Endodermal cell (in vitro differentiated cells): ENCODE data around the gene OBP2B. TPM values are rescaled to one million over a fixed set of nuclear protein-coding genes. Genes with fewer than 3 reads are reported as not detected.

ENCODE experiments used
- DNase-seq: peaks from one replicate; pipeline ENCODE4 v3.0.0-alpha.2; 2017
- H3K27ac ChIP-seq: 2 replicates; pipeline ENCODE4 v1.5.1; 2013; ENCODE audit warnings: mild to moderate bottlenecking, low read depth, low read length, moderate library complexity
- H3K27me3 ChIP-seq: 2 replicates; pipeline ENCODE4 v1.6.1; 2013; ENCODE audit warnings: mild to moderate bottlenecking, low read length, moderate library complexity; ENCODE audit not compliant: insufficient read depth, control insufficient read depth, poor library complexity, severe bottlenecking
- H3K36me3 ChIP-seq: 2 replicates; pipeline ENCODE4 v1.7.0; 2013; ENCODE audit warnings: mild to moderate bottlenecking, low read length, moderate library complexity; ENCODE audit not compliant: control insufficient read depth, insufficient read depth
- H3K4me1 ChIP-seq: one replicate; pipeline ENCODE4 v1.7.0; 2013; ENCODE audit warnings: low read length; ENCODE audit not compliant: control insufficient read depth, insufficient read depth
- H3K4me3 ChIP-seq: 2 replicates; pipeline ENCODE4 v1.5.1; 2013; ENCODE audit warnings: mild to moderate bottlenecking, low read length, moderate library complexity
- H3K9ac ChIP-seq: 2 replicates; pipeline ENCODE4 v1.6.1; 2013; ENCODE audit warnings: mild to moderate bottlenecking, low read length, moderate library complexity; ENCODE audit not compliant: poor library complexity, severe bottlenecking; ENCODE audit errors: extremely low read depth
- H3K9me3 ChIP-seq: 2 replicates; pipeline ENCODE4 v1.6.1; 2013; ENCODE audit warnings: mild to moderate bottlenecking, low read length, moderate library complexity; ENCODE audit not compliant: control insufficient read depth
- H3K27ac Mint-ChIP-seq: 2 replicates; pipeline ENCODE4 v1.8.0; 2020; ENCODE audit warnings: mixed read lengths
- H3K27me3 Mint-ChIP-seq: 2 replicates; pipeline ENCODE4 v1.8.0; 2021; ENCODE audit warnings: mild to moderate bottlenecking, mixed read lengths; ENCODE audit not compliant: insufficient read depth
- H3K36me3 Mint-ChIP-seq: 2 replicates; pipeline ENCODE4 v1.8.0; 2020; ENCODE audit warnings: low read depth, mixed read lengths
- H3K4me1 Mint-ChIP-seq: 2 replicates; pipeline ENCODE4 v1.8.0; 2020; ENCODE audit warnings: mixed read lengths
- H3K4me3 Mint-ChIP-seq: 2 replicates; pipeline ENCODE4 v1.8.0; 2020; ENCODE audit warnings: mild to moderate bottlenecking, moderate library complexity, mixed read lengths
- H3K9me3 Mint-ChIP-seq: 2 replicates; pipeline ENCODE4 v1.8.0; 2020; ENCODE audit warnings: mild to moderate bottlenecking, mixed read lengths
- WGBS, 2 experiments: methylation state at CpG; one replicate each; pipeline versions ENCODE4 v1.1.5 to v1.1.7; 2013; ENCODE audit warnings: missing lambda C conversion rate in 2 of 2, mixed read lengths in 1 of 2; ENCODE audit not compliant: insufficient coverage in 1 of 2, insufficient read length in 1 of 2; 5-methylcytosine and 5-hydroxymethylcytosine counted together
- total RNA-seq, 2 donors: library from RNA; stranded (reverse); fragmentation: NEBNext Ultra II Directional in 1 of 2; extraction: Animal tissue kit (Norgen Biotek cat#: 25700) in 1 of 2; gene quantifications; 2 replicates in 1 of 2; 3 replicates in 1 of 2; pipeline ENCODE4 v1.2.1, GENCODE V29; 2021
- TF ChIP-seq, protein P1 (sequence below): fragments of 200-600 bp; sonication (generic); conservative IDR thresholded peaks from 2 replicates; pipeline ENCODE4 v1.5.0; 2021; ENCODE audit warnings: antibody characterized with exemption, mild to moderate bottlenecking

OBP2B gene
- total RNA-seq, 2 donors from 2014 or later, result not detected

DNA sequence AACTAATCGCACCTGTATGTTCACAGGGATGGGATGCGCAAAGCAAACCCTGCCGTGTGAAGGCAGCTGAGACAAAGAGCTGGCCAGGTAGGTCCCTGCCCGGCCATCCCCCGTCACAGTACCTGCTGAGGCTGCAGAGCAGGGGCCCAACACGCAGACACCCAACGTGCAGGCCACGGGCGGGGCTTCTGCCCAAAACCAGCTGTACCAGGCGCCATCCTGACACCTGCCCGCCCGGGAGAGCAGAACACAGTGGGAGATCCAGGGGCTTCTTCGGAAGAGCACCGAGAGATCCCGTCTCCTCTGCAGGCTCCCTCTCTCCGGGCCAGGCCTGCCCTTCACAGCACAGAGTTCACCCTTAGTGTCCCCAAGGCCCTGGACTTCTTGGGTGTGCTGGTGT, 37.5 kb upstream of the OBP2B start:
- H3K27me3 Mint-ChIP-seq, result peaks cover 18% of the 10 kb centered on the region
- no peaks in the 10 kb centered on the region for H3K9me3 Mint-ChIP-seq
- Histone ChIP-seq H3K27me3 (no peaks in the 10 kb centered on the region), H3K4me3 (no peak overlapping the region), H3K27ac (no peak overlapping the region), H3K4me1 (no peaks in the 10 kb centered on the region), H3K36me3 (no peaks in the 10 kb centered on the region), H3K9me3 (no peaks in the 10 kb centered on the region), H3K9ac (no peak overlapping the region)
- no peak for DNase-seq
- H3K4me1 Mint-ChIP-seq, result no peaks in the 10 kb centered on the region
- WGBS, 2 experiments, result 81 to 90% methylated on average over 3 to 16 of the region's 16 CpGs
- H3K4me3 Mint-ChIP-seq, result no peak overlapping the region
- no peak overlapping the region for H3K27ac Mint-ChIP-seq
- H3K36me3 Mint-ChIP-seq, result no peaks in the 10 kb centered on the region
- TF ChIP-seq, protein P1, sequence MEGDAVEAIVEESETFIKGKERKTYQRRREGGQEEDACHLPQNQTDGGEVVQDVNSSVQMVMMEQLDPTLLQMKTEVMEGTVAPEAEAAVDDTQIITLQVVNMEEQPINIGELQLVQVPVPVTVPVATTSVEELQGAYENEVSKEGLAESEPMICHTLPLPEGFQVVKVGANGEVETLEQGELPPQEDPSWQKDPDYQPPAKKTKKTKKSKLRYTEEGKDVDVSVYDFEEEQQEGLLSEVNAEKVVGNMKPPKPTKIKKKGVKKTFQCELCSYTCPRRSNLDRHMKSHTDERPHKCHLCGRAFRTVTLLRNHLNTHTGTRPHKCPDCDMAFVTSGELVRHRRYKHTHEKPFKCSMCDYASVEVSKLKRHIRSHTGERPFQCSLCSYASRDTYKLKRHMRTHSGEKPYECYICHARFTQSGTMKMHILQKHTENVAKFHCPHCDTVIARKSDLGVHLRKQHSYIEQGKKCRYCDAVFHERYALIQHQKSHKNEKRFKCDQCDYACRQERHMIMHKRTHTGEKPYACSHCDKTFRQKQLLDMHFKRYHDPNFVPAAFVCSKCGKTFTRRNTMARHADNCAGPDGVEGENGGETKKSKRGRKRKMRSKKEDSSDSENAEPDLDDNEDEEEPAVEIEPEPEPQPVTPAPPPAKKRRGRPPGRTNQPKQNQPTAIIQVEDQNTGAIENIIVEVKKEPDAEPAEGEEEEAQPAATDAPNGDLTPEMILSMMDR, result no peak

DNA sequence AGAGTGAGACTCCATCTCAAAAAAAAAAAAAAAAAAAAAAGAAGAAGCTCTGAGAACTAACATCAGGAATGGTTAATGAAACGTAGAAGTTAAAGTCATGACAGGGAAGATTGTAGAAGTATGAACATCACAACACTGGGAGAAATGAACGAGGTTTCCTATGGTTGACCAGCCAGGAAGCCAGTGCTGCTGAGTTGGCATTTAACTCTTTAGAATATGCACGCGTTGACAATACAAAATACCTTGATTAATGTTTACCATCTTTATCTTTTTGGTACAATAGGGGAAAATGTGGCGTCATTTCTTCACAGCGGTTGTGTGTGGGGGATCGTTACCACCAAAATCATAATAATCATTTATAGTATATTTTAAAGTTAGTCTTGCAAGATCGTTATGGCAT, 33.9 kb upstream of the OBP2B start:
- no peak overlapping the region for H3K4me3 Mint-ChIP-seq
- H3K27ac ChIP-seq, result no peak overlapping the region
- no peak for DNase-seq
- H3K27me3 Mint-ChIP-seq, result peaks cover 8% of the 10 kb centered on the region
- no peaks in the 10 kb centered on the region for H3K9me3 Mint-ChIP-seq
- TF ChIP-seq, protein P1, result no peak
- H3K4me3 ChIP-seq, result no peak overlapping the region
- no peaks in the 10 kb centered on the region for H3K4me1 Mint-ChIP-seq
- no peaks in the 10 kb centered on the region for H3K36me3 Mint-ChIP-seq
- H3K4me1 ChIP-seq, result no peaks in the 10 kb centered on the region
- no peaks in the 10 kb centered on the region for H3K36me3 ChIP-seq
- H3K9me3 ChIP-seq, result no peaks in the 10 kb centered on the region
- H3K9ac ChIP-seq, result no peak overlapping the region
- H3K27me3 ChIP-seq, result no peaks in the 10 kb centered on the region
- WGBS, 2 experiments, result 85 to 87% methylated on average over 2 to 4 of the region's 8 CpGs
- H3K27ac Mint-ChIP-seq, result no peak overlapping the region

DNA sequence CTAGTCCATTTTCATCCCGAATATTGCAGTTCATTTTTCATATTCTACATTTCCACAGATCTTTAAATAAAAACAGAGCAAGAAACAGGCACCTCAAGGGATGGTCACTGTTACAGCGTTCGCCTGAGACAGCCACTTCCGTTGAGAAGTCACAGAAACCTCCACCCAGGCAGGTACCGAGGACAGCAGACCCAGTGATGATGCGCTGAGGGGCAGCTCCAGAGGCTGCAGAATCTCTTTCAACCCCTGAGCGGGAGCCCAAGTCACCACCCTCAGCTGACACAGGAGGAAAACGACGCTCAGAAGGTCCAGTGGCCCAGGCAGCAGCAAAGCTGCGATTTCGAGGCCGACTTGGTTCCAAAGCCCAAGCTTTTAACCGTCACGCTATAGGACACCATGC, 33.2 kb upstream of the OBP2B start:
- no peak for DNase-seq
- Mint-ChIP-seq H3K9me3 (no peaks in the 10 kb centered on the region), H3K27ac (no peak overlapping the region), H3K4me3 (no peak overlapping the region), H3K27me3 (peaks cover 13% of the 10 kb centered on the region), H3K36me3 (no peaks in the 10 kb centered on the region), H3K4me1 (no peaks in the 10 kb centered on the region)
- H3K9me3 ChIP-seq, result no peaks in the 10 kb centered on the region
- no peak overlapping the region for H3K4me3 ChIP-seq
- H3K9ac ChIP-seq, result no peak overlapping the region
- H3K27ac ChIP-seq, result no peak overlapping the region
- no peaks in the 10 kb centered on the region for H3K4me1 ChIP-seq
- TF ChIP-seq, protein P1, result no peak
- H3K36me3 ChIP-seq, result no peaks in the 10 kb centered on the region
- WGBS, 2 experiments, result 79 to 86% methylated on average over 10 to 13 of the region's 14 CpGs
- H3K27me3 ChIP-seq, result no peaks in the 10 kb centered on the region
